GM13976 (cell line): ENCODE results near the gene PCSK6.

Source experiments
- DNase-seq: peaks from one replicate; pipeline ENCODE4 v3.0.0; 2012; ENCODE audit warnings: low spot score
- in situ Hi-C: fragments of 300-500 bp; cut with MboI; formaldehyde crosslinking; loops from one replicate; pipeline ENCODE4 v1.12.0; 2022; ENCODE audit warnings: low sequenced_read_pairs, mixed read lengths, inconsistent platforms; ENCODE audit not compliant: unreplicated experiment
- TF ChIP-seq, protein P1 (sequence below): IDR thresholded peaks from 2 replicates; pipeline ENCODE4 v1.5.1; 2012; ENCODE audit warnings: borderline replicate concordance, mild to moderate bottlenecking; ENCODE audit not compliant: insufficient read depth; ENCODE audit errors: extremely low read depth, missing control alignments, control extremely low read depth

PCSK6 gene

DNA sequence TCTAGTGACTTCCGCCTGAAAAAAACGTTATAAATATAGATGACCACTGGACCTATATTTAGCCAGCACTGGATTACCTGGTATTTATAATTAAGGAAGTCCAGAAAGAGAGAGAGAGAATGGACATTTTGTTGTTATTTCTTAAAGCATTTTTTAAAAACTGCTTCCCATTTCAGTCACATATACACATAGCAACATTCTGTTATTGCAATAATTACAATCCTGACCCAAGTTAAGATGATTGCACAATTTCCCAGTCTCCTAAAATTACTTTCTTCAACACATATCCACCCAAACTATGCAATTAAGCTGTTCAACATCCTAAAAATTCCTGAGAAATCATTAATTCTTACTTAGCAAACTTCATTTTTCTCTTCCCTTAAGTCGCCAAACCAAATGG lies 37.7 kb downstream of the PCSK6 start:
- DNase-seq: no peak
- TF ChIP-seq, protein P1, sequence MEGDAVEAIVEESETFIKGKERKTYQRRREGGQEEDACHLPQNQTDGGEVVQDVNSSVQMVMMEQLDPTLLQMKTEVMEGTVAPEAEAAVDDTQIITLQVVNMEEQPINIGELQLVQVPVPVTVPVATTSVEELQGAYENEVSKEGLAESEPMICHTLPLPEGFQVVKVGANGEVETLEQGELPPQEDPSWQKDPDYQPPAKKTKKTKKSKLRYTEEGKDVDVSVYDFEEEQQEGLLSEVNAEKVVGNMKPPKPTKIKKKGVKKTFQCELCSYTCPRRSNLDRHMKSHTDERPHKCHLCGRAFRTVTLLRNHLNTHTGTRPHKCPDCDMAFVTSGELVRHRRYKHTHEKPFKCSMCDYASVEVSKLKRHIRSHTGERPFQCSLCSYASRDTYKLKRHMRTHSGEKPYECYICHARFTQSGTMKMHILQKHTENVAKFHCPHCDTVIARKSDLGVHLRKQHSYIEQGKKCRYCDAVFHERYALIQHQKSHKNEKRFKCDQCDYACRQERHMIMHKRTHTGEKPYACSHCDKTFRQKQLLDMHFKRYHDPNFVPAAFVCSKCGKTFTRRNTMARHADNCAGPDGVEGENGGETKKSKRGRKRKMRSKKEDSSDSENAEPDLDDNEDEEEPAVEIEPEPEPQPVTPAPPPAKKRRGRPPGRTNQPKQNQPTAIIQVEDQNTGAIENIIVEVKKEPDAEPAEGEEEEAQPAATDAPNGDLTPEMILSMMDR: no peak
- in situ Hi-C loops: no loop called here

DNA sequence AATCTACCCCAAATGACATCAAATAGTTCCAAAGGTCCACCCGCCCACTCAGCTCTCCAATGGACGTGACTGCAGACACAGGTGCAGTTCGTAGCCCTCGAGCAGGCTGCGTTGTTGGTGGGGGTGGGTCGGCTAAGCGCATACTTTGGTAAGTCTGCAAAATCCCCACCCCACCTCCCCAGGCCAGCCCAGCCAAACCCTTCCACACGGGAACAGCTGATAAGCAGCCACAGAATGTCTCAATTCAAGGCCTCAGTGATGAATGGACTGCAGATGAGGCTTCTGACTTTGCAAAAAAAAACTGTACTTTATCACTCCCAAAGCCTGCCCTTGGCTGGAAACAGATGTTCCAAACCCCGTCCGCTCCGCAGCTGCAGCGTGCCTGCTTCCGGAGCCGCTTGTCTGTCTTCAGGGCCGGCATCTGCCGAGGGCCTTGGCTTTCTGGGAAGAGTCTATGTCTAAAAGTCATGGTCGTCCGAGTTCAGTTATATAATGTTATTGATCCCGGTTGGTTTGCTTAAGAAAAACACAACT lies 38.2 kb downstream of the PCSK6 start:
- DNase-seq: no peak
- TF ChIP-seq, protein P1: no peak
- in situ Hi-C loops: no loop called here

DNA sequence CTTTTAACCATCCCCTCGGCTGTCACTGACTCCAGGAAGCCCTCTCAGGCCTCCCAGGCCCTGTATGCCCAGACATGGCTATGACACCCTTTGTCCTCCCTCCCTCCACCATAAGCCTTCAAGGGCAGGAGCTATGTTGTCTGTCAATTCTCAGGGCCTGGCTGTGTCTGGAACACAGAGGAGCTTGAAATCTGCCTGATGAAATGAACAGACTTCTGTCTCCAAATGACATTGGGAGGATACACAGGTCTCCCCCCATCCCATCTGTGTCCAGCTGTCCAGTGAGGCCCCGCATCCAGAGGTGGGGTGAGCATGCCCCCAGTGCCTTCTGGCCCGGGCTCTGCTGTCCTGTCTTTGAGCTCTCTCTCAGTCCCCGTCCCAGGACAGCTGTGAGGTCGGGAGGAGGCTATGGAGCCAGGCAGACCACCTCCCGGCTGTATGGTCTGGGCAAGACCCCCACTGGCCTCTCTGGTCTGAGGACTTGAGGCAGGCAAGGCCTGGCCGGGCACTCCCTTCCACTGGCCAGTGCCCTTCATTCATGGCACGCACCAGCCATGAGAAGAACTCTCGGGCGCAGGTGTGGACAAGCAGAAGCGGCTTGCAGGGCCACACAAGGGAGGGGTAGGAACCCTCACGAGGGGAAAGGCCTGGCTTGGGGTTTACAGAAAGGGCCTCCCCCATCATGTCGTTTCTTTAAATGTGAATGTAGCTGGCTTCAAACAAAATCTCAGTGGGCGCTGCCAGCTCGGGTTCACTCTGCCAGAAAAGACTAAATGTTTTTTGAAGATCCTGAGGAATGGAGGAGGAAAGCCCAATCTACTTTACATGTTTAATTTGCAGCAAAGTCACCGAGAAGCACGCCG lies 38.9 kb downstream of the PCSK6 start:
- TF ChIP-seq, protein P1: no peak
- no peak for DNase-seq
- in situ Hi-C loops: no loop called here

DNA sequence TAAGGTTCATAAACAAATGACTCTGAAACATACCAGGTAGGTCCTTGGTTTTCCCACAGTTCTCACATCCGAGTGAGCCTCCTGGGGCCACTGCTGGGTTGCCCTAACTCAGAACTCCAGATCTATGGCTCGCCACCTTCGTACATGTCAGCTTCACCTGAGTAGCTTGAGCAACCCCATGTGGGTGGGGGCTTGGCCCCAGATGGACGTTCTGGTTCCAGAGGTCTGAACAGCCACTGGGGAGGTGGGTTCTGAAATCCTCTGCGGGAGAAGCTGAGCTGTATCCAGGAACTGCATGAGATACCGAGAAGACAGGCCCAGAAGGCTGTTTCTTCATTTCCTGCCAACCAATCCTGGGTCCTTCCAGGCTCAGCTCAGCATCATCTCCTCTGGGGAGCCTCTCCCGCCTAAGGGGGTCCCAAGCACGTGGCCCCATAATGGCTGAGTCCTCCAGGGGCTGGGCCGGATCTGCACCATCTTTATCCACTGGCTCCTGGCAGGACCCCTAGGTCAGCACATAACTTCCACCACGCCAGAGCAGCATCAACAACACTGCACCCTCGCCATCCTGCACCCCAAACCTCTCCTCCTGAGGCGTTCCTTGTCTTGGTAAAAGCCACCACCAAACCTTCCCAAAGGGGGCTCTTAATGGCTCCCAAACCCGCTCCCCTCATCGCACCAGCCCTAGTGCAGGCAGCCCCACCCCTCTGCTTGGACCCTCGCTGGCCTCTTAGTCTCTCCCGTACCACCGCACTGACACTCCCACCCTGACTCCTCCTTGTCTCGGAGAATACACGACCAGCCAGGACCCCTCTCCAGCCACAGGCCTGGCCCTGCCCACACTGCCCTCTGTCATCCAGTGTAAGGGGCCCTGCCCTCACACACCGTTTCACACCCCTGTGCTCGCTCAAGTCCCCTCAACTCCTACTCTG lies 39.8 kb downstream of the PCSK6 start:
- in situ Hi-C loops: no loop called here
- TF ChIP-seq, protein P1: no peak
- no peak for DNase-seq

DNA sequence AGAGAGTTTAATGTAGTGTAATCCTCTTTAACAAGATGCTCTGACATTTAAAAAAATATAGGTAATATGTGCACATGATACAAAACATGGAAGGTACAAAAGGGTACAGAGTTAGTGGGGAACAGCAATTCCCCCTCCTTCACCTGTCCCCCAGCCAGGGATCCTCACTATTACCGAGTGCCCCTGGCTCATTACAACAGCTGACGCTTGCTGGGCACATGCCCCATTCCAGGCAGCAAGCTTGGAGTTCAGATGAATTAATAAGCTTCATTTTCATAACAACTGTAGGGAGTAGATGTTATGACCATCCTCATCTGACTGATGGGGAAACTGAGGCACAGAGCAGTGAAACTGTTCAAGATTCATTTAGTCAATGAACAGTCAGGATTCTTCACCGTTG lies 41.2 kb downstream of the PCSK6 start:
- in situ Hi-C loops: no loop called here

More for the DNA sequence above, 41.2 kb downstream of the PCSK6 start:
- DNase-seq: no peak
- TF ChIP-seq, protein P1: no peak
